ENCODE results near the gene CLMN. TPM values are rescaled to one million over a fixed set of nuclear protein-coding genes. Genes with fewer than 3 reads are reported as not detected.

CLMN gene
- total RNA-seq: 0.81 and 7.2 TPM in 2 replicates

GRCh38 chr14:95319312-95320077 lies at the start of gene CLMN:
CLMN (minus strand) TSS chr14:95319908; CDS start chr14:95319792, 116 bp downstream.

GRCh38 chr14:95157327-95158189 lies 162.2 kb downstream of the CLMN start, which contains the start of gene DICER1:
DICER1 (minus strand) TSS chr14:95157529; CDS start chr14:95133458, 24,071 bp downstream.

Other genes starting within 250 kb of the CLMN start
- 23.5 and 24.3 TPM in 2 replicates for gene DICER1, start 162.4 kb downstream of the CLMN start, total RNA-seq
- 15.6 and 15.9 TPM in 2 replicates for gene SYNE3, start 196.7 kb upstream of the CLMN start, total RNA-seq
- gene GLRX5, start 215.1 kb upstream of the CLMN start, total RNA-seq: 38.7 and 40.3 TPM in 2 replicates

Measured in cardiac atrium fibroblast (primary cell).